ENCODE data around the gene AKAP12. TPM values are rescaled to one million over a fixed set of nuclear protein-coding genes. Genes with fewer than 3 reads are reported as not detected.

The AKAP12 gene
- total RNA-seq, 1 experiment from 2014 or later: 109 TPM

DNA sequence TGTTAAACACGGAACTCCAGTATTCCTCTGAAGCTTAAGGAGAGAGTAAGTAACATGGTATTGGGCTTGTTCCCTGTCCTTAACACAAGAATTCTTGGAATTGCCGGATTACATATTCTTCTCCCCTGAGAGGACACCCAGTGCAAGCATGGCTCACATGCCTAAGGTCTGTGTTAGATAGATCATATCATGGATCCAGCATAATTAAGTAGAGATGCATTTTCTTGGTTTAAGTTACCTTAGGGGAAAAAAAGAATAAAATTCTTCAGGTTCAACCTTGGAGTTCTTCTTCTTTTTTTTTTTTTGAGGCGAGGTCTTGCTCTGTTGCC is 53.9 kb downstream of the AKAP12 start:
- intact Hi-C loops (cut with micrococcal nuclease): no loop called here
- Histone ChIP-seq H3K79me2 (ENCODE audit: low read length) (no peaks in the 10 kb centered on the region), H3K9ac (ENCODE audit: low read length) (no peak overlapping the region), H3K4me1 (ENCODE audit: insufficient read depth, low read length) (no peaks in the 10 kb centered on the region), H3K4me3 (ENCODE audit: low read length) (no peak overlapping the region), H3K4me2 (ENCODE audit: low read length) (no peak overlapping the region), H4K20me1 (ENCODE audit: low read length) (no peaks in the 10 kb centered on the region), H3K27ac (ENCODE audit: low read length) (no peak overlapping the region), H3K9me3 (ENCODE audit: low read length) (no peaks in the 10 kb centered on the region), H3K36me3 (ENCODE audit: low read depth, low read length) (no peaks in the 10 kb centered on the region), H3K27me3 (ENCODE audit: low read length) (no peaks in the 10 kb centered on the region), H2AFZ (ENCODE audit: low read length) (no peak overlapping the region), H3K9me2 (replicated peaks; ENCODE audit: low read length) (no peaks in the 10 kb centered on the region), H3F3A (ENCODE audit: low read length, unreplicated experiment) (no peaks in the 10 kb centered on the region)
- CTCF ChIA-PET: no interaction called here
- no TSS peak for BruUV-seq (replicated peaks)
- no peak for TF ChIP-seq CTCF (conservative IDR thresholded peaks at IDR 0.05; ENCODE audit: low read depth, low read length)
- no peak for TF ChIP-seq EZH2 (IDR thresholded peaks at IDR 0.05; ENCODE audit: low read length, unreplicated experiment)
- TF ChIP-seq EZH2phosphoT487 (IDR thresholded peaks at IDR 0.05; ENCODE audit: borderline replicate concordance, low read length): no peak
- ATAC-seq (no peak), DNase-seq (no peak)
- POLR2A ChIA-PET (ENCODE audit: unreplicated experiment): no interaction called here

DNA sequence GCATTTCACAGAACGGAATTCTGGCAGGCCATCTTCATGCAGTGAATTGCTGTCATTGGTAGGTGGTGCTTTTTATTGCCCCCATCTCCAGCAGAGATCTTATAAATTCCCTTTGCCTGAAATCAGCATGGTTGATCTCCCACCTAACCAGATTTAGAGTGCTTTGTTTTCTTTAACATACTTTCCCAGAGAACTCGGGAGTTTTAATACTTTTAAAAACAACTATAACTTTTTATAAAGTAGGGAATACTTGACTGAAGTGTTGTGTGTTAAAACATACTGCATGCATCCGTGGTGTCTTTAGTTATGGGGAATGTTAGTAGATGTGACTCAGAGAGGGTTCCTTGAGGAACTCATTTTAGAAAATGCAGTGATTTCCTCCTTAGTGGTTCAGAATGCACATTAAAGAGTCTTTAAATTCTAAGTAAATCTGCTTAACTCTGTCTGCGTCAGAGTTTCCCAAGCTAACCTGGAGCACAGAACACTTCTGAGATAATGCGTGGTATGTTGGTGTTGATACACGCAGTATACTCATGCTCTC is 54.9 kb downstream of the AKAP12 start:
- Histone ChIP-seq H3K4me2 (ENCODE audit: low read length) (no peak overlapping the region), H3K4me1 (ENCODE audit: insufficient read depth, low read length) (no peaks in the 10 kb centered on the region), H3K27me3 (ENCODE audit: low read length) (no peaks in the 10 kb centered on the region), H3K36me3 (ENCODE audit: low read depth, low read length) (no peaks in the 10 kb centered on the region), H2AFZ (ENCODE audit: low read length) (no peak overlapping the region), H3K9ac (ENCODE audit: low read length) (no peak overlapping the region), H3F3A (ENCODE audit: low read length, unreplicated experiment) (no peaks in the 10 kb centered on the region), H4K20me1 (ENCODE audit: low read length) (no peaks in the 10 kb centered on the region), H3K9me3 (ENCODE audit: low read length) (no peaks in the 10 kb centered on the region), H3K9me2 (replicated peaks; ENCODE audit: low read length) (no peaks in the 10 kb centered on the region), H3K27ac (ENCODE audit: low read length) (no peak overlapping the region), H3K79me2 (ENCODE audit: low read length) (no peaks in the 10 kb centered on the region), H3K4me3 (ENCODE audit: low read length) (no peak overlapping the region)
- TF ChIP-seq EZH2 (IDR thresholded peaks at IDR 0.05; ENCODE audit: low read length, unreplicated experiment) (no peak), EZH2phosphoT487 (IDR thresholded peaks at IDR 0.05; ENCODE audit: borderline replicate concordance, low read length) (no peak), CTCF (conservative IDR thresholded peaks at IDR 0.05; ENCODE audit: low read depth, low read length) (no peak)
- BruUV-seq (replicated peaks): no TSS peak
- DNase-seq (no peak), ATAC-seq (no peak)
- intact Hi-C loops (cut with micrococcal nuclease): no loop called here
- POLR2A ChIA-PET (ENCODE audit: unreplicated experiment): no interaction called here
- CTCF ChIA-PET: no interaction called here

DNA sequence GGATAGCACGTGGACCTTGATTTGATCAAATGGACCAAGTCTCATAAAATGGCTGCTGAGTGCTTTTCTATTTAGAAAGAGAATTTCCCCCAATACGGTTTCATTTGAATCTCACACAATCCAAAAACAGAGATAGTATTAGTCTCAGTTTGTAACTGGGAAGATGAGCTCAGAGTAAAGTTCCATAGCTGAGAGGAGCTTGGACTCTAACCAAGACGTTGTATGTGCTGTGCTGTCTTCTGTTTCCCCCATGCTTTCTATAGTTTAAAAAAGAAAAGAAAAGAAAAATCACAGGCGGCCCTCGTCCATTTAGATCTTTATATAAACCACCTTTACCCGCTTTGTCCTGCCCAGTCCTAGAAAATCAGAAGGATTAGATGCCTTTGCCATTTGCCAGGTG is 58.1 kb downstream of the AKAP12 start:
- POLR2A ChIA-PET (ENCODE audit: unreplicated experiment): no interaction called here
- no TSS peak for BruUV-seq (replicated peaks)

More for the DNA sequence above, 58.1 kb downstream of the AKAP12 start:
- H3K9me2 ChIP-seq (replicated peaks; ENCODE audit: low read length): no peaks in the 10 kb centered on the region
- no peaks in the 10 kb centered on the region for H3K36me3 ChIP-seq (ENCODE audit: low read depth, low read length)
- no peak overlapping the region for H3K4me3 ChIP-seq (ENCODE audit: low read length)
- H3K27ac ChIP-seq (ENCODE audit: low read length): no peak overlapping the region
- H3K27me3 ChIP-seq (ENCODE audit: low read length): no peaks in the 10 kb centered on the region
- H2AFZ ChIP-seq (ENCODE audit: low read length): no peak overlapping the region
- H3K9me3 ChIP-seq (ENCODE audit: low read length): no peaks in the 10 kb centered on the region
- no peak overlapping the region for H3K4me2 ChIP-seq (ENCODE audit: low read length)
- H3K9ac ChIP-seq (ENCODE audit: low read length): no peak overlapping the region
- no peaks in the 10 kb centered on the region for H4K20me1 ChIP-seq (ENCODE audit: low read length)
- no peak for DNase-seq
- ATAC-seq: no peak
- H3K79me2 ChIP-seq (ENCODE audit: low read length): no peaks in the 10 kb centered on the region
- no peaks in the 10 kb centered on the region for H3K4me1 ChIP-seq (ENCODE audit: insufficient read depth, low read length)
- TF ChIP-seq EZH2phosphoT487 (IDR thresholded peaks at IDR 0.05; ENCODE audit: borderline replicate concordance, low read length) (no peak), CTCF (conservative IDR thresholded peaks at IDR 0.05; ENCODE audit: low read depth, low read length) (no peak), EZH2 (IDR thresholded peaks at IDR 0.05; ENCODE audit: low read length, unreplicated experiment) (no peak)
- CTCF ChIA-PET: no interaction called here
- H3F3A ChIP-seq (ENCODE audit: low read length, unreplicated experiment): no peaks in the 10 kb centered on the region
- intact Hi-C loops (cut with micrococcal nuclease): no loop called here

All from PC-3 (cell line).